Prostate gland (tissue), 2 donors: ENCODE results near the gene CFAP68. TPM values are rescaled to one million over a fixed set of nuclear protein-coding genes. Genes with fewer than 3 reads are reported as not detected.

Experiments used
- DNase-seq: peaks from one replicate; pipeline ENCODE4 v3.0.0-alpha.2; 2019; ENCODE audit warnings: low spot score
- H3K27ac ChIP-seq, 2 donors: fragments of 200-600 bp; sonication (generic); 2 replicates each; pipeline ENCODE4 v1.5.1; 2017 to 2019
- H3K27me3 ChIP-seq: fragments of 200-600 bp; sonication (generic); replicated peaks from 2 replicates; pipeline ENCODE4 v1.5.1; 2019; ENCODE audit not compliant: insufficient read depth
- H3K36me3 ChIP-seq, 2 donors: fragments of 200-600 bp; sonication (generic); 1 replicate in 1 of 2; 2 replicates in 1 of 2; pipeline versions ENCODE4 v1.5.1 to v1.8.1; 2017 to 2019
- H3K4me1 ChIP-seq: fragments of 200-600 bp; sonication (generic); replicated peaks from 2 replicates; pipeline ENCODE4 v1.5.1; 2019
- H3K4me3 ChIP-seq, 2 donors: fragments of 200-600 bp; sonication (generic); 2 replicates each; pipeline ENCODE4 v1.5.1; 2017 to 2019
- H3K9me3 ChIP-seq: fragments of 200-600 bp; sonication (generic); 2 replicates; pipeline ENCODE4 v1.5.1; 2017
- POLR2A ChIP-seq: fragments of 450-650 bp; IDR thresholded peaks from one replicate; pipeline ENCODE4 v1.6.1; 2016; ENCODE audit warnings: antibody characterized with exemption, mild to moderate bottlenecking
- POLR2AphosphoS5 ChIP-seq: sonication (generic); formaldehyde crosslinking; IDR thresholded peaks from one replicate; pipeline ENCODE4 v1.6.1; 2017; ENCODE audit warnings: antibody characterized with exemption
- WGBS: methylation state at CpG from one replicate; pipeline ENCODE4 v1.1.5; 2018; 5-methylcytosine and 5-hydroxymethylcytosine counted together
- intact Hi-C: fragments of 100-400 bp; cut with DNase I; formaldehyde crosslinking; loops from one replicate; pipeline ENCODE4 v1.14.2; 2022
- total RNA-seq, 2 donors: library from RNA; depleted of rRNA; stranded (reverse); fragments of >200 nt; gene quantifications; one replicate each; pipeline ENCODE4 v1.1.0, GENCODE V29; 2016
- TF ChIP-seq, protein P1 (sequence below), 4 experiments: fragments of 200-600 bp in 2 of 4; fragments of 450-650 bp in 2 of 4; sonication (generic) in 2 of 4; IDR thresholded peaks; 1 replicate in 3 of 4; 2 replicates in 1 of 4; pipeline ENCODE4 v1.5.1; 2016 to 2019; ENCODE audit warnings: antibody characterized with exemption in 4 of 4, mild to moderate bottlenecking in 2 of 4, moderate library complexity in 2 of 4

The CFAP68 gene
- total RNA-seq, 2 donors from 2014 or later = 42.2 to 46.2 TPM

DNA sequence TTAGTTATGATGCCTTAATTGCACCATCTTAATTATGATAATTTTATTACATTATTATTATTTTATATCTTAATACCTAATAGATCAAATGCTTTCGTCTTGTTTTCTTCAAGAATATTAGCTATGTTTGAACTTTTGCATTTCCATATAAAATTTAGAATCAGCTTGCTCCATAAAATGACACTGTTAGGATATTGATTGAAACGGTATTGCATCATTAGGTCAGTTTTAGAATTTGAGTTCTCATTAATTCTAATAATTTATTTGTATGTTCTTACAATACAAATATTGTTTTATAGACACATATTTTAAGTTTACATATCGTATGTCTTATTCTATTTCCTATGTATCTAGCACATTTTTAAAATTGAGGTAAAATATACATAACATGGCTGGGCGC, 6.7 kb downstream of the CFAP68 start:
- no peak for DNase-seq
- intact Hi-C loops = no loop called here

DNA sequence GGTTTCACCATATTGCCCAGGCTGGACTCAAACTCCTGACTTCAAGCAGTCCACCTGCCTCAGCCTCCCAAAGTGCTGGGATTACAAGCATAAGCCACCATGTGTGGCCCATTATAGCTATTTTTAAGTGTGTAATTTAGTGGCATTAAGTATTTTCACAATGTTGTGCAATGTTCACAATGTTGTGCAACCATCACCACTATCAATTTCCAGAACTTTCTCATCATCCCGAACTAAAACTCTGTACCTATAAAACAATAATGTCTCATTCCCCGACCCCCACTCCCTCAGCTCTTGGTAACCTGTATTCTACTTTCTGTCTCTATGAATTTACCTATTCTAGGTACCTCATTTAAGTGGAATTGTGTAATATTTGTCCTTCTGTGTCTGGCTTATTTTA, 7.5 kb downstream of the CFAP68 start:
- no peaks in the 10 kb centered on the region for H3K36me3 ChIP-seq
- intact Hi-C loops = no loop called here
- H3K4me3 ChIP-seq = no peak overlapping the region
- no peaks in the 10 kb centered on the region for H3K9me3 ChIP-seq
- H3K27ac ChIP-seq = no peak overlapping the region
- no peaks in the 10 kb centered on the region for H3K27me3 ChIP-seq
- no peak for DNase-seq
- 79% methylated on average over 2 of the region's 2 CpGs for WGBS
- no peaks in the 10 kb centered on the region for H3K4me1 ChIP-seq
- TF ChIP-seq POLR2A = no peak
- TF ChIP-seq, protein P1, sequence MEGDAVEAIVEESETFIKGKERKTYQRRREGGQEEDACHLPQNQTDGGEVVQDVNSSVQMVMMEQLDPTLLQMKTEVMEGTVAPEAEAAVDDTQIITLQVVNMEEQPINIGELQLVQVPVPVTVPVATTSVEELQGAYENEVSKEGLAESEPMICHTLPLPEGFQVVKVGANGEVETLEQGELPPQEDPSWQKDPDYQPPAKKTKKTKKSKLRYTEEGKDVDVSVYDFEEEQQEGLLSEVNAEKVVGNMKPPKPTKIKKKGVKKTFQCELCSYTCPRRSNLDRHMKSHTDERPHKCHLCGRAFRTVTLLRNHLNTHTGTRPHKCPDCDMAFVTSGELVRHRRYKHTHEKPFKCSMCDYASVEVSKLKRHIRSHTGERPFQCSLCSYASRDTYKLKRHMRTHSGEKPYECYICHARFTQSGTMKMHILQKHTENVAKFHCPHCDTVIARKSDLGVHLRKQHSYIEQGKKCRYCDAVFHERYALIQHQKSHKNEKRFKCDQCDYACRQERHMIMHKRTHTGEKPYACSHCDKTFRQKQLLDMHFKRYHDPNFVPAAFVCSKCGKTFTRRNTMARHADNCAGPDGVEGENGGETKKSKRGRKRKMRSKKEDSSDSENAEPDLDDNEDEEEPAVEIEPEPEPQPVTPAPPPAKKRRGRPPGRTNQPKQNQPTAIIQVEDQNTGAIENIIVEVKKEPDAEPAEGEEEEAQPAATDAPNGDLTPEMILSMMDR (IDR thresholded peaks at IDR 0.05) = no peak
- TF ChIP-seq POLR2AphosphoS5 = no peak

More for the DNA sequence above, 6.7 kb downstream of the CFAP68 start:
- TF ChIP-seq POLR2A (no peak), POLR2AphosphoS5 (no peak)
- TF ChIP-seq, protein P1 (IDR thresholded peaks at IDR 0.05) = no peak
- Histone ChIP-seq H3K27ac (no peak overlapping the region), H3K36me3 (no peaks in the 10 kb centered on the region), H3K27me3 (no peaks in the 10 kb centered on the region), H3K9me3 (no peaks in the 10 kb centered on the region), H3K4me3 (no peak overlapping the region), H3K4me1 (no peaks in the 10 kb centered on the region)
- WGBS = 94% methylated on average over 4 of the region's 4 CpGs

DNA sequence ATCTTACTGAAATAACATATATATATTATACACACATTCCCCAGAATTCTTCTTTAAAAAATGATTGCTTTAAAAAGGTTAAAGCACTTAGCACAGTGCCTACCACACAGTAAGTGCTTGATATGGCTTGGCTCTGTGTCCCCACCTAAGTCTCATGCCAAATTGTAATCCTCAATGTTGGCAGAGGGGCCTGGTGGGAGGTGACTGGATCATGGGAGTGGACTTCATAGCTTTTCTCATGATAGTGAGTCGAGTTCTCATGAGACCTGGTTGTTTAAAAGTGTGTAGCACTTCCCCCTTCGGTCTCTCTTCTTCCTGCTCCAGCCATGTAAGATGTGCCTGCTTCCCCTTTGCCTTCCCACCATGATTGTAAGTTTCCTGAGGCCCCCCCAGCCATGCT, 26.1 kb downstream of the CFAP68 start:
- Histone ChIP-seq H3K4me1 (no peaks in the 10 kb centered on the region), H3K9me3 (no peaks in the 10 kb centered on the region), H3K27me3 (no peaks in the 10 kb centered on the region), H3K36me3 (no peaks in the 10 kb centered on the region), H3K27ac (no peak overlapping the region), H3K4me3 (no peak overlapping the region)
- intact Hi-C loops = no loop called here
- TF ChIP-seq POLR2A (no peak), POLR2AphosphoS5 (no peak)
- TF ChIP-seq, protein P1 (IDR thresholded peaks at IDR 0.05) = no peak
- 44% methylated on average over 2 of the region's 2 CpGs for WGBS
- no peak for DNase-seq

DNA sequence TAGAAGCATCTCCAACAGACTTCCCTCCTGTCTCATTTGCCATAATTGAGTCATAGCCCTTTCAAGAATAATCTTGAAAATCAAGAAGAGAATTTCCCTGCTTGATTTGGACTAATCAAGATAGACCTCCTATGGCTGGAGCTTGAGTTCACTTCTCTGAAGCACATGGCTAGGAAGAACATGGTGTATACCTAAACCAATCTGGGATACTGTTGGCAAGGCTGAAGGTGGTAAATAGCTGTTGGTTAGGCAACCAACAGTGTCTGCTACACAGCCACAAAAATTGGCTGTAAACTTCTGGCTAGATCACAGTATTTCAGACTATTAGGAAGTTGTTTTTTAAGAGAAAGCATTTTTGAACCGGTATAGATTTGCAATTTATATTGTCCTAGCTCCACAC, 27.3 kb downstream of the CFAP68 start:
- H3K9me3 ChIP-seq = no peaks in the 10 kb centered on the region
- no peaks in the 10 kb centered on the region for H3K36me3 ChIP-seq
- H3K27me3 ChIP-seq = no peaks in the 10 kb centered on the region
- no peak for DNase-seq
- intact Hi-C loops = no loop called here
- TF ChIP-seq POLR2A = no peak
- H3K27ac ChIP-seq = no peak overlapping the region
- WGBS = 82% methylated on average over 1 of the region's 1 CpG
- no peak overlapping the region for H3K4me3 ChIP-seq
- no peaks in the 10 kb centered on the region for H3K4me1 ChIP-seq

DNA sequence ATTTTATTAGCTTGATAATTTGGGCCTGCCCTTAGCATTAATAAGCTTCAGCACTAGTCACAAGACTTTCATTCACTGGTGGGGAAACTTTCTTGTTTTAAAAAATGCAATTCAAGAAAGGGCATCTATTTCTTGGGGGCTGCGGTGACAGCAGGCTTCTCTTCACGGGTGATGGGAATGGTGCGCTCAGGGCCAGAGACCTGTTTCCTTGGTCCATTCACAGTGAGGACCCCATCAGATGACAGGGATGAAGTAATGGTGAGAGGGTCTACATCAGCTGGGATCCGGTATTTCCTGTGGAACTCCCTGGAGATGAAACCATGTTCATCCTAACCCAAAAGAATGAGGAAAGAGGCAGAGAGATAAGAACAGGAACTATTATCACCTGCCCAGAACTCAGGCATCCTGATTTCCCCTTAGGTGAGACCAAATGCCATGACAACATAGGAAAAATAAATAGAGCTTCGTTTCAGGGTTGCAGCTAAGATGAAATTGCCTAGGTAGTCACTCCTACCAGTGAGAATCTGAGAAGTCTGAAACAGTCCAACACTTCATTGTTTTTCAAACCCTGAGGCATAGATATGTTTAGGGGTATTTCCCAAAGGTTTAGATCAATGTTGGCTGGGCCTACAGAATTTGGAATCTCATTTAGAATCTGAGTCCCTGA, 29.4 kb downstream of the CFAP68 start:
- TF ChIP-seq, protein P1 (IDR thresholded peaks at IDR 0.05) = no peak
- TF ChIP-seq POLR2A = no peak
- TF ChIP-seq POLR2AphosphoS5 = no peak
- Histone ChIP-seq H3K9me3 (no peaks in the 10 kb centered on the region), H3K36me3 (no peaks in the 10 kb centered on the region), H3K4me1 (peaks cover 8% of the 10 kb centered on the region), H3K27me3 (no peaks in the 10 kb centered on the region), H3K27ac (peak overlapping the region in 1 of 2 donors; percentile 95), H3K4me3 (no peak overlapping the region)
- WGBS = 75% methylated on average over 5 of the region's 5 CpGs
- intact Hi-C loops = no loop called here
- no peak for DNase-seq
